ENCODE measurements around the gene ZNF689.
A peak's percentile ranks its signal among the peaks of the same experiment; 100 is the strongest.
"Not testable (repeated sequence)": the region's sequence is repeated elsewhere in the genome, so short reads cannot be mapped to it uniquely, and the experiment has no call there.

Gene ZNF689

GRCh38 chr16:30609926-30610839 is at the start of gene ZNF689:
Gene ZNF689 (minus strand): TSS chr16:30610389. CDS start chr16:30610041, 348 bp downstream.
- DNase-seq, result peak; percentile 81 to 86

- DNase-seq, result peak; percentile 68 to 86
Observed at GRCh38 chr16:30658731-30659506, 48.7 kb upstream of the ZNF689 start.

GRCh38 chr16:30657866-30658730 is 47.9 kb upstream of the ZNF689 start, which contains the start of gene FBRS:
Gene FBRS (plus strand): TSS chr16:30658431. CDS start chr16:30659519, 1,088 bp downstream.
- DNase-seq, result peak; percentile 95 to 96

- no peak for DNase-seq
Observed at GRCh38 chr16:30656974-30657865, 47.0 kb upstream of the ZNF689 start.

- no peak for DNase-seq
Observed at GRCh38 chr16:30656388-30656787, 46.2 kb upstream of the ZNF689 start.

DNA sequence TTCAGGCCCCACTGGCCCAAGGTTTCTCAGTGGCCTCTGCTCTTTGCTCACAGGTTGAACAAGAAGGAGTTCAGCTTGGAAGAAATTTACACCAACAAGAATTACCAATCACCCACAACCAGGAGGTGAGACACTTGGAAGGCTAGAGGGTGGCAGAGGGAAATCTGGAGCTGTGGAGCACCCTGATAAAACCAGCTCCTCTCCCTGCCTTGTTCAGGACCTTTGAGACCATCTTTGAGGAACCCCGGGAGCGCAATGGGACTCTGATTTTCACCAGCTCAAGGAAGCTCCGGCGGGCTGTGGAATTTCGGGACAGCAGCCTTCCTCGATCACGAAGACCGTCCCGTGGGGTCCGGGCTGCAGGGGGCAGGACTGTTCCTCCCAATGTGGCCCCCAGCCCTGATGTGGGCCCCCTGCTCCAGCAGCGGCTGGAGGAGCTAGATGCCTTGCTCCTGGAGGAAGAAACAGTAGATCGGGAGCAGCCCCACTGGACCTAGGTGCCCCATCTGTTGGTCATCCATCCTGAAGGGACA is 45.7 kb upstream of the ZNF689 start:
- DNase-seq, result no peak

DNA sequence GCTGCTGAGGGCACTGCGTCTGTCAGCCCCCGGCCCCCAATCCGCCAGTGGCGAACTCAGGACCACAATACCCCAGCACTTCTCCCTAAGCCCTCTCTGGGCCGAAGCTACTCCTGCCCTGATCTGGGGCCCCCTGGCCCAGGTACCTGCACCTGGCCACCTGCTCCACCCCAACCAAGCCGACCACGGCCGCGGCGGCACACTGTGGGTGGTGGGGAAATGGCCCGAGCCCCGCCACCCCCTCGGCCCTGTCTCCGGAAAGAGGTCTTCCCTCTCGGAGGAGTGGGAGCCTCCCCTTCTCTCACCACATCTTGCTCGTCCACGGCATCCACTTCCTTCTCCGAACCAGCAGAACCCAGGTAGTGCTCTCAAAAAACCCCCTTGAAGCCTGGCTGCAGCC is 44.7 kb upstream of the ZNF689 start:
- no peak for DNase-seq

GRCh38 chr16:30652718-30653117 is 42.5 kb upstream of the ZNF689 start:
- no peak for DNase-seq

- no peak for DNase-seq
Observed at GRCh38 chr16:30652005-30652296, 41.8 kb upstream of the ZNF689 start.

- peak in 1 of 2 experiments; percentile 26 for DNase-seq
Observed at GRCh38 chr16:30651124-30652004, 41.2 kb upstream of the ZNF689 start.

- DNase-seq, result peak; percentile 93 to 97
Observed at GRCh38 chr16:30650369-30651123, 40.4 kb upstream of the ZNF689 start, which contains the start of gene PRR14. Gene PRR14 (plus strand): TSS chr16:30650960. CDS start chr16:30651646, 686 bp downstream.

DNA sequence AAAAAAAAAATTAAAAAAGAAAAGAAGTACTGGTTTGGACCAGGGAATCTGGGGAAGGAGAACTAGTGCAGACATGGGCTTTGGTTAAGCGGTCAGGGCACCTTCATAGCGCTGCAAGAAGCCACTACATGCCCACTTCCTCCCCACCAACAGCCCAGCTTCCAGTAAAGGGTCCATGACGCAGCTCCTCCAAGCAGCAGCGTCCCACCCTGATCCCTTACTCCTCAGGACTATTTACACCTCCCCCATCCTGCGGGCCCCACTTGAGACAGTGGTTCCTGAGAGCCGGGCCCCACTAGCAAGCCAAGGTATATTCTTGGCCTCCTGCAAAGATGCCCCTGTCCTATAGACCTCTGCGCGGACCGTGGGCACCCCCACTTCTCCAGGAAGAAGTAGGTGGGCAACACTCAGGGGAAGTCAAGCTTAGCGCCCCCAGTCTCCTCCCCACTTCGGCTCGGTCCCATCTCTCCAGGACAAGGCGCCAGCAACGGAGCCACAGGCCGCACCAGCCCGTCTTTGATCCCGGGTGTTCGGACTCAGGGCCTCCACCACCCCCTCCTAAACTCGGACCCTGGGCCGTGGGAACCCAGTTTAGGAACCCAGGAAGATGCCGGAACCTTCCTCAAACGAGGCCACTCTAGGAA is 39.7 kb upstream of the ZNF689 start:
- no peak for DNase-seq

DNA sequence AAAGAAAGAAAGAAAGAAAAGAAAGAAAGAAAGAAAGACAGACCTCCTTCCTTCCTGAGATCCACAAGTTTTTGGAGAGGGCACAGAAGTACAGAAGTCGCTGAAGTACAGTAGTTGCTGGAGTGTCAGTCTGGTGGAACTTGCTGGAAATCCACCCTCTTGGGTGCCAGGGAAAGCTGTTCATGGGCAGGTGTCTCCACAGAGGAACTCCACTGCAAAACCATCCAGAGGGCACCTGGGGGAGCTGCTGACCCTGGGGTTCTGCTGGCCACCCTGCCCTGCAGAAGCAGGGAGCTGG is 37.0 kb upstream of the ZNF689 start:
- DNase-seq, result no peak

- DNase-seq, result no peak
Observed at GRCh38 chr16:30645727-30646126, 35.5 kb upstream of the ZNF689 start.

DNA sequence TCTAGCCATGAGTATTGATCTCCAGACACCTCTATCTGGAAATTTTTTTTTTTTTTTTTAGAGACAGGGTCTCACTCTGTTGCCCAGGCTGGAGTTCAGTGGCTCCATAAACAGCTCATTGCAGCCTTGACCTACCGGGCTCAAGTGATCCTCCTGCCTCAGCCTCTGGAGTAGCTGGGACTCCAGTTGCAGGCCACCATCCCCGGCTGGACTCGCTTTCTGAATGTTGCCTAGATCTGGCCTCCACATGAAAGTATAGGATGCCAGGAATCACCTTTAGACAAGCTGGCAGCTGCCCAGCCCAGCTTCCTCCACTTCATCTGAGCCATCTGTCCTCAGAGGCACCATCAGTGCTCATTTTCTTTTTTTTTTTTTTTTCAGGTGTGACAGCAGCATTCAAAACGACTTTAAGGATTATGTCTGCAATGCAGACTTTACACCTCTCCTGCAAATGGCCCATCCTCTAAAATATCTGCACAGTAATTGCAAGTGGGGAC is 34.2 kb upstream of the ZNF689 start:
- no peak for DNase-seq

- DNase-seq, result no peak
Observed at GRCh38 chr16:30641378-30641982, 31.3 kb upstream of the ZNF689 start.

GRCh38 chr16:30637944-30638343 is 27.8 kb upstream of the ZNF689 start:
- no peak for DNase-seq

- DNase-seq, result not testable (repeated sequence)
Observed at GRCh38 chr16:30637139-30637538, 26.9 kb upstream of the ZNF689 start.

DNA sequence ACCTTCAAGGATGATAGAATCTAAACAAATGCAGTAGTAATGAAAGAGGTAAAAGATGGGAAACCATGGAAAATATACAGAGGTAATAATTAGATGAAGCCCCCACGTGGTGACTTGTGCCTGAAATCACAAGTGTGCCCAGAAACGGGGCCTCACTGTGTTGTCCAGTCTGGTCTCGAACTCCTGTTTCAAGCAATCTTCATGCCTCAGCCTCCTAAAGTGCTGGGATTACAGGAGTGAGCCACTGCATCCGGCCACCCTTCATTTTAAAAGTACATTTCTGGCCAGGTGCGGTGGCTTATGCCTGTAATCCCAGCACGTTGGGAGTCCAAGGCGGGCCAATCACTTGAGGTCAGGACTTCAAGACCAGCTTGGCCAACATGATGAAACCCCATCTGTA is 26.4 kb upstream of the ZNF689 start:
- DNase-seq, result no peak
